ENCODE measurements around the gene KDM4C. TPM values are rescaled to one million over a fixed set of nuclear protein-coding genes. Genes with fewer than 3 reads are reported as not detected.

Gene KDM4C
- polyA plus RNA-seq, 1 donor (not counting 4 experiments of a cell fraction or from before 2014, with no cell fraction given) = 17.2 TPM

DNA sequence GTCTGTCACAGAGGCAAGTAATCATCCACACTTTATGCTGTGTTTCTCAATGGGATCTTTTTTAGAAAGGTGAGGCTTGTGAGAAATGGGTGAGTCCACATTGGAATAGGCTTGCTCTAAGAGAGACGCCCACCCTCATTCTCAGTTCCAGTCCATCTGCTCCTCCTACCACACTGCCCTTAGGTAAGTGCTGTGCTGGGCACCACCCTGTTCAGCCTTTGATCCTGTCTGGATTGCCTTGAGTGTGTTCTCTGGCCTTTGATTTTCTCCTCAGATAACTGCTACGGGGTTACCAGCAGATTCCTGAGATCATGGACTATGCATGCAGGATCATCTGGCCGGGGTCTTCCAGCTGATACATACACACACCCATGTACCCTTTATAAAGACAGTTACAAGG, 328.6 kb downstream of the KDM4C start:
- no peak for TF ChIP-seq EZH2 (IDR thresholded peaks at IDR 0.05; ENCODE audit: low read length)
- Histone ChIP-seq H3K4me1 (ENCODE audit: control insufficient read depth, extremely low read depth, insufficient read depth, low read length) (no peaks in the 10 kb centered on the region), H3K27me3 (ENCODE audit: control insufficient read depth, extremely low read depth, insufficient read depth, low read length) (no peaks in the 10 kb centered on the region), H3K79me2 (ENCODE audit: control insufficient read depth, insufficient read depth, low read length) (no peaks in the 10 kb centered on the region), H3K36me3 (ENCODE audit: control insufficient read depth in 2 of 2, extremely low read depth in 1 of 2, insufficient read depth in 2 of 2, low read length in 2 of 2) (peaks cover 0 to 2% of the 10 kb centered on the region in 2 experiments), H3K9ac (ENCODE audit: control insufficient read depth, extremely low read depth, insufficient read depth, low read length) (no peak overlapping the region), H3K4me2 (ENCODE audit: control insufficient read depth, extremely low read depth, insufficient read depth, low read depth, low read length) (no peak overlapping the region), H3K4me3 (ENCODE audit: control insufficient read depth in 2 of 3, extremely low read depth in 1 of 3, insufficient read depth in 2 of 3, low read depth in 1 of 3, low read length in 3 of 3) (no peak overlapping the region), H4K20me1 (ENCODE audit: control insufficient read depth, extremely low read depth, insufficient read depth, low read length) (no peaks in the 10 kb centered on the region), H3K27ac (ENCODE audit: control insufficient read depth, insufficient read depth, low read length) (no peak overlapping the region), H2AFZ (ENCODE audit: control insufficient read depth, low read length) (no peak overlapping the region), H3K9me1 (ENCODE audit: control insufficient read depth, extremely low read depth, insufficient read depth, low read length) (no peaks in the 10 kb centered on the region), H3K9me3 (ENCODE audit: control insufficient read depth, low read depth, low read length) (no peaks in the 10 kb centered on the region)
- DNase-seq (ENCODE audit: low read depth, low spot score) = no peak
- FAIRE-seq = no peak
- dilution Hi-C loops (cut with MboI; ENCODE audit: extremely low pct_ligation_motif_present, low sequenced_read_pairs) = no loop called here

GRCh38 chr9:7088611-7089010, 330.8 kb downstream of the KDM4C start:
- no peaks in the 10 kb centered on the region for H3K79me2 ChIP-seq (ENCODE audit: control insufficient read depth, insufficient read depth, low read length)
- H2AFZ ChIP-seq (ENCODE audit: control insufficient read depth, low read length) = no peak overlapping the region
- no peak overlapping the region for H3K27ac ChIP-seq (ENCODE audit: control insufficient read depth, insufficient read depth, low read length)
- no peaks in the 10 kb centered on the region for H3K9me1 ChIP-seq (ENCODE audit: control insufficient read depth, extremely low read depth, insufficient read depth, low read length)
- H3K36me3 ChIP-seq (ENCODE audit: control insufficient read depth in 2 of 2, extremely low read depth in 1 of 2, insufficient read depth in 2 of 2, low read length in 2 of 2) = peaks cover 0 to 2% of the 10 kb centered on the region in 2 experiments
- H3K9me3 ChIP-seq (ENCODE audit: control insufficient read depth, low read depth, low read length) = no peaks in the 10 kb centered on the region
- no peak for FAIRE-seq
- H3K27me3 ChIP-seq (ENCODE audit: control insufficient read depth, extremely low read depth, insufficient read depth, low read length) = no peaks in the 10 kb centered on the region
- no peak overlapping the region for H3K4me3 ChIP-seq (ENCODE audit: control insufficient read depth in 2 of 3, extremely low read depth in 1 of 3, insufficient read depth in 2 of 3, low read depth in 1 of 3, low read length in 3 of 3)
- no peaks in the 10 kb centered on the region for H3K4me1 ChIP-seq (ENCODE audit: control insufficient read depth, extremely low read depth, insufficient read depth, low read length)
- H3K4me2 ChIP-seq (ENCODE audit: control insufficient read depth, extremely low read depth, insufficient read depth, low read depth, low read length) = no peak overlapping the region
- no peaks in the 10 kb centered on the region for H4K20me1 ChIP-seq (ENCODE audit: control insufficient read depth, extremely low read depth, insufficient read depth, low read length)
- no peak overlapping the region for H3K9ac ChIP-seq (ENCODE audit: control insufficient read depth, extremely low read depth, insufficient read depth, low read length)
- TF ChIP-seq EZH2 (IDR thresholded peaks at IDR 0.05; ENCODE audit: low read length) = no peak
- TF ChIP-seq, protein P1, sequence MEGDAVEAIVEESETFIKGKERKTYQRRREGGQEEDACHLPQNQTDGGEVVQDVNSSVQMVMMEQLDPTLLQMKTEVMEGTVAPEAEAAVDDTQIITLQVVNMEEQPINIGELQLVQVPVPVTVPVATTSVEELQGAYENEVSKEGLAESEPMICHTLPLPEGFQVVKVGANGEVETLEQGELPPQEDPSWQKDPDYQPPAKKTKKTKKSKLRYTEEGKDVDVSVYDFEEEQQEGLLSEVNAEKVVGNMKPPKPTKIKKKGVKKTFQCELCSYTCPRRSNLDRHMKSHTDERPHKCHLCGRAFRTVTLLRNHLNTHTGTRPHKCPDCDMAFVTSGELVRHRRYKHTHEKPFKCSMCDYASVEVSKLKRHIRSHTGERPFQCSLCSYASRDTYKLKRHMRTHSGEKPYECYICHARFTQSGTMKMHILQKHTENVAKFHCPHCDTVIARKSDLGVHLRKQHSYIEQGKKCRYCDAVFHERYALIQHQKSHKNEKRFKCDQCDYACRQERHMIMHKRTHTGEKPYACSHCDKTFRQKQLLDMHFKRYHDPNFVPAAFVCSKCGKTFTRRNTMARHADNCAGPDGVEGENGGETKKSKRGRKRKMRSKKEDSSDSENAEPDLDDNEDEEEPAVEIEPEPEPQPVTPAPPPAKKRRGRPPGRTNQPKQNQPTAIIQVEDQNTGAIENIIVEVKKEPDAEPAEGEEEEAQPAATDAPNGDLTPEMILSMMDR (optimal IDR thresholded peaks at IDR 0.05 in 1 of 3, IDR thresholded peaks at IDR 0.05 in 1 of 3, conservative IDR thresholded peaks at IDR 0.05 in 1 of 3; ENCODE audit: extremely low read depth in 1 of 3, insufficient read depth in 2 of 3, low read length in 3 of 3) = no peak
- dilution Hi-C loops (cut with MboI; ENCODE audit: extremely low pct_ligation_motif_present, low sequenced_read_pairs) = no loop called here
- DNase-seq (ENCODE audit: low read depth, low spot score) = no peak
